ENCODE measurements around the gene PRR14. TPM values are rescaled to one million over a fixed set of nuclear protein-coding genes. Genes with fewer than 3 reads are reported as not detected.

PRR14 gene
- total and polyA plus RNA-seq, 4 donors = 7.5 to 13.5 (median 8.9) TPM

- H3K36me3 ChIP-seq (ENCODE audit: control insufficient read depth in 4 of 4, insufficient read depth in 3 of 4, low read depth in 1 of 4, low read length in 3 of 4) = peaks cover 15 to 43% (median 34%) of the 10 kb centered on the region in 4 donors
- no peak for DNase-seq (ENCODE audit: low spot score)
- H3K4me1 ChIP-seq (ENCODE audit: control insufficient read depth in 4 of 4, insufficient read depth in 4 of 4, low read length in 3 of 4) = peaks cover 3 to 37% (median 31%) of the 10 kb centered on the region in 4 donors
- no peaks in the 10 kb centered on the region for H3K9me3 ChIP-seq (ENCODE audit: control insufficient read depth in 4 of 4, low read length in 3 of 4)
- peak overlapping the region; percentile 93 to 95 for H3K27ac ChIP-seq (ENCODE audit: low read depth in 1 of 2, low read length in 2 of 2)
- H3K9ac ChIP-seq (ENCODE audit: low read depth in 1 of 2, low read length in 2 of 2) = peak overlapping the region; percentile 94
- peak overlapping the region; percentile 65 to 88 (median 83) for H3K4me3 ChIP-seq (ENCODE audit: low read depth in 1 of 3, low read length in 3 of 3)
- H3K27me3 ChIP-seq (ENCODE audit: control insufficient read depth in 4 of 4, insufficient read depth in 4 of 4, low read length in 3 of 4) = no peaks in the 10 kb centered on the region
- TF ChIP-seq NR2F2 (IDR thresholded peaks at IDR 0.05) (no peak), HNF4A (conservative IDR thresholded peaks at IDR 0.05) (peak; percentile 50 to 68), TAF1 (conservative IDR thresholded peaks at IDR 0.05) (peak; percentile 35), JUND (IDR thresholded peaks at IDR 0.05) (peak; percentile 17 to 54), GABPA (IDR thresholded peaks at IDR 0.05 in 1 of 2, conservative IDR thresholded peaks at IDR 0.05 in 1 of 2) (no peak), MAX (IDR thresholded peaks at IDR 0.05) (peak; percentile 74), RXRA (IDR thresholded peaks at IDR 0.05) (peak in 1 of 2 donors; percentile 5), HNF4G (IDR thresholded peaks at IDR 0.05) (peak; percentile 60)
- WGBS = under 1% methylated on average over 64 of the region's 64 CpGs
Measured at GRCh38 chr16:30658731-30659506, 8.2 kb downstream of the PRR14 start.

GRCh38 chr16:30659507-30660423 lies 9.0 kb downstream of the PRR14 start:
- peaks cover 16 to 42% (median 30%) of the 10 kb centered on the region in 4 donors for H3K36me3 ChIP-seq (ENCODE audit: control insufficient read depth in 4 of 4, insufficient read depth in 3 of 4, low read depth in 1 of 4, low read length in 3 of 4)
- no peak for DNase-seq (ENCODE audit: low spot score)

More at GRCh38 chr16:30659507-30660423, 9.0 kb downstream of the PRR14 start:
- TF ChIP-seq NR2F2 (IDR thresholded peaks at IDR 0.05) (no peak), GABPA (IDR thresholded peaks at IDR 0.05 in 1 of 2, conservative IDR thresholded peaks at IDR 0.05 in 1 of 2) (no peak), HNF4G (IDR thresholded peaks at IDR 0.05) (no peak), SP1 (IDR thresholded peaks at IDR 0.05) (no peak), HNF4A (conservative IDR thresholded peaks at IDR 0.05) (no peak), CTCF (IDR thresholded peaks at IDR 0.05; ENCODE audit: low read depth, low read length, missing input control) (no peak)
- H3K27ac ChIP-seq (ENCODE audit: low read depth in 1 of 2, low read length in 2 of 2) = peak overlapping the region; percentile 93 to 95
- no peaks in the 10 kb centered on the region for H3K27me3 ChIP-seq (ENCODE audit: control insufficient read depth in 4 of 4, insufficient read depth in 4 of 4, low read length in 3 of 4)
- 3% methylated on average over 84 of the region's 84 CpGs for WGBS
- H3K4me3 ChIP-seq (ENCODE audit: low read depth in 1 of 3, low read length in 3 of 3) = peak overlapping the region; percentile 65 to 88 (median 83)
- H3K9ac ChIP-seq (ENCODE audit: low read depth in 1 of 2, low read length in 2 of 2) = peak overlapping the region; percentile 84 to 94
- peaks cover 3 to 37% (median 31%) of the 10 kb centered on the region in 4 donors for H3K4me1 ChIP-seq (ENCODE audit: control insufficient read depth in 4 of 4, insufficient read depth in 4 of 4, low read length in 3 of 4)
- no peaks in the 10 kb centered on the region for H3K9me3 ChIP-seq (ENCODE audit: control insufficient read depth in 4 of 4, low read length in 3 of 4)
